HepG2 (cell line): ENCODE data around the gene CLDN15. TPM values are rescaled to one million over a fixed set of nuclear protein-coding genes. Genes with fewer than 3 reads are reported as not detected.

Experiments used
- ATF7-NPFF ChIP-seq: sonication (generic); formaldehyde crosslinking; IDR thresholded peaks from 2 replicates; pipeline ENCODE4 v1.8.1; 2023; ENCODE audit warnings: mild to moderate bottlenecking, low read depth, missing genetic modification reagents, moderate library complexity
- BCLAF1 ChIP-seq: fragments of 450-650 bp; IDR thresholded peaks from 2 replicates; pipeline ENCODE4 v1.6.1; 2017; ENCODE audit warnings: mild to moderate bottlenecking
- HNRNPH1 ChIP-seq: fragments of 200-400 bp; formaldehyde crosslinking; optimal IDR thresholded peaks from 2 replicates; pipeline ENCODE3; 2017; ENCODE audit warnings: mild to moderate bottlenecking, low read depth, low read length
- HOMEZ ChIP-seq: IDR thresholded peaks from 2 replicates; pipeline ENCODE4 v1.6.1; 2016; ENCODE audit warnings: low read depth
- KDM5B ChIP-seq: sonication (generic); formaldehyde crosslinking; IDR thresholded peaks from 2 replicates; pipeline ENCODE4 v1.4.0; 2020; ENCODE audit warnings: missing genetic modification reagents, mild to moderate bottlenecking, borderline replicate concordance
- POLR2AphosphoS2 ChIP-seq: IDR thresholded peaks from 2 replicates; pipeline ENCODE4 v1.6.1; 2011; ENCODE audit warnings: low read depth, low read length, improper control_type of control experiment
- PRDM4 ChIP-seq: sonication (generic); formaldehyde crosslinking; IDR thresholded peaks from 2 replicates; pipeline ENCODE4 v1.9.0; 2021; ENCODE audit warnings: missing genetic modification reagents, borderline replicate concordance
- RBM22 ChIP-seq: fragments of 200-400 bp; formaldehyde crosslinking; optimal IDR thresholded peaks from 2 replicates; pipeline ENCODE3; 2017; ENCODE audit warnings: mild to moderate bottlenecking, low read length, moderate library complexity
- SAFB2 ChIP-seq: sonication (generic); formaldehyde crosslinking; IDR thresholded peaks from 2 replicates; pipeline ENCODE4 v1.5.1; 2020; ENCODE audit warnings: missing genetic modification reagents, low read depth, mild to moderate bottlenecking, borderline replicate concordance
- TBX2 ChIP-seq: sonication (generic); formaldehyde crosslinking; IDR thresholded peaks from 2 replicates; pipeline ENCODE4 v1.5.0; 2020; ENCODE audit warnings: missing genetic modification reagents, mild to moderate bottlenecking, borderline replicate concordance
- XRCC5 ChIP-seq: fragments of 200-400 bp; formaldehyde crosslinking; optimal IDR thresholded peaks from 2 replicates; pipeline ENCODE3; 2017; ENCODE audit warnings: mild to moderate bottlenecking, low read length
- ZBTB1 ChIP-seq: sonication (generic); formaldehyde crosslinking; IDR thresholded peaks from 2 replicates; pipeline ENCODE4 v1.4.0; 2020; ENCODE audit warnings: missing genetic modification reagents, borderline replicate concordance
- ZBTB44 ChIP-seq: sonication (generic); formaldehyde crosslinking; IDR thresholded peaks from 2 replicates; pipeline ENCODE4 v1.4.0; 2020; ENCODE audit warnings: missing genetic modification reagents
- ZBTB7A ChIP-seq: sonication (generic); formaldehyde crosslinking; IDR thresholded peaks from 2 replicates; pipeline ENCODE4 v1.8.0; 2022; ENCODE audit warnings: mild to moderate bottlenecking, missing genetic modification reagents
- ZGPAT ChIP-seq: IDR thresholded peaks from 2 replicates; pipeline ENCODE4 v1.6.1; 2016; ENCODE audit warnings: mild to moderate bottlenecking
- ZNF232 ChIP-seq: sonication (generic); formaldehyde crosslinking; IDR thresholded peaks from 2 replicates; pipeline ENCODE4 v1.4.0; 2020; ENCODE audit warnings: missing genetic modification reagents, borderline replicate concordance
- ZNF432 ChIP-seq: sonication (generic); formaldehyde crosslinking; IDR thresholded peaks from 2 replicates; pipeline ENCODE4 v1.5.0; 2020; ENCODE audit warnings: missing genetic modification reagents, mild to moderate bottlenecking, borderline replicate concordance
- ZNF713 ChIP-seq: sonication (generic); formaldehyde crosslinking; IDR thresholded peaks from 2 replicates; pipeline ENCODE4 v1.4.0; 2020; ENCODE audit warnings: mild to moderate bottlenecking, missing genetic modification reagents
- ZNF775 ChIP-seq: sonication (generic); formaldehyde crosslinking; IDR thresholded peaks from 2 replicates; pipeline ENCODE4 v1.4.0; 2020; ENCODE audit warnings: missing genetic modification reagents, mild to moderate bottlenecking, moderate library complexity, borderline replicate concordance
- ZSCAN25 ChIP-seq: sonication (generic); formaldehyde crosslinking; IDR thresholded peaks from 2 replicates; pipeline ENCODE4 v1.8.0; 2022; ENCODE audit warnings: mild to moderate bottlenecking, missing genetic modification reagents
- polyA plus RNA-seq, 8 experiments: library from polyadenylated mRNA; depleted of rRNA in 3 of 8; stranded (reverse) in 7 of 8; unstranded in 1 of 8; fragments of >200 nt; fragmentation: Illumina TruSeq in 4 of 8; extraction: Trizol in 4 of 8; gene quantifications; 2 replicates each; pipeline versions ENCODE4 v1.2.1 to v1.2.3, GENCODE V29; 2011 to 2016; ENCODE audit warnings: low read depth in 4 of 8, missing spikeins in 1 of 8, mixed read lengths in 1 of 8; ENCODE audit not compliant: insufficient read depth in 1 of 8
- total RNA-seq, 5 experiments: library from RNA; depleted of rRNA; stranded (reverse); fragments of >200 nt; fragmentation: Illumina TruSeq; extraction: Trizol; gene quantifications; 2 replicates each; pipeline ENCODE4 v1.2.3, GENCODE V29; 2016; ENCODE audit warnings: low read depth in 1 of 5

The CLDN15 gene
- total and polyA plus RNA-seq, 2 of the 13 experiments (the other 11 are each of a cell fraction or from before 2014, with no cell fraction given) = 7.1 to 17.8 TPM

- TF ChIP-seq SAFB2 (CRISPR knock-in tag) (no peak), HNRNPH1 (peak; percentile 11), ZNF775 (CRISPR knock-in tag) (no peak), RBM22 (no peak), KDM5B (CRISPR knock-in tag) (no peak), PRDM4 (CRISPR knock-in tag) (no peak), BCLAF1 (no peak), TBX2 (CRISPR knock-in tag) (0 out of 2 replicates have a peak, but pooled peaks have one; percentile 6), ZNF713 (CRISPR knock-in tag) (no peak), XRCC5 (no peak), ZSCAN25 (CRISPR knock-in tag) (no peak), ATF7-NPFF (CRISPR knock-in tag) (0 out of 2 replicates have a peak, but pooled peaks have one; percentile 43), ZGPAT (no peak), ZNF432 (CRISPR knock-in tag) (no peak), ZBTB1 (CRISPR knock-in tag) (no peak), POLR2AphosphoS2 (no peak), ZNF232 (CRISPR knock-in tag) (no peak), ZBTB7A (no peak), ZBTB44 (no peak), HOMEZ (CRISPR knock-in tag) (no peak)
Observed at GRCh38 chr7:101216860-101217387, 20.7 kb downstream of the CLDN15 start (continued).
